ENCODE results near the gene TMPRSS2.

TMPRSS2 gene

GRCh38 chr21:41446586-41446985 is 61.4 kb downstream of the TMPRSS2 start:
- DNase-seq: no peak
- no peak for TF ChIP-seq EZH2 (optimal IDR thresholded peaks at IDR 0.05; ENCODE audit: low read depth, low read length)
- no peak for TF ChIP-seq EZH2phosphoT487 (IDR thresholded peaks at IDR 0.05; ENCODE audit: low read length)
- TF ChIP-seq, protein P1, sequence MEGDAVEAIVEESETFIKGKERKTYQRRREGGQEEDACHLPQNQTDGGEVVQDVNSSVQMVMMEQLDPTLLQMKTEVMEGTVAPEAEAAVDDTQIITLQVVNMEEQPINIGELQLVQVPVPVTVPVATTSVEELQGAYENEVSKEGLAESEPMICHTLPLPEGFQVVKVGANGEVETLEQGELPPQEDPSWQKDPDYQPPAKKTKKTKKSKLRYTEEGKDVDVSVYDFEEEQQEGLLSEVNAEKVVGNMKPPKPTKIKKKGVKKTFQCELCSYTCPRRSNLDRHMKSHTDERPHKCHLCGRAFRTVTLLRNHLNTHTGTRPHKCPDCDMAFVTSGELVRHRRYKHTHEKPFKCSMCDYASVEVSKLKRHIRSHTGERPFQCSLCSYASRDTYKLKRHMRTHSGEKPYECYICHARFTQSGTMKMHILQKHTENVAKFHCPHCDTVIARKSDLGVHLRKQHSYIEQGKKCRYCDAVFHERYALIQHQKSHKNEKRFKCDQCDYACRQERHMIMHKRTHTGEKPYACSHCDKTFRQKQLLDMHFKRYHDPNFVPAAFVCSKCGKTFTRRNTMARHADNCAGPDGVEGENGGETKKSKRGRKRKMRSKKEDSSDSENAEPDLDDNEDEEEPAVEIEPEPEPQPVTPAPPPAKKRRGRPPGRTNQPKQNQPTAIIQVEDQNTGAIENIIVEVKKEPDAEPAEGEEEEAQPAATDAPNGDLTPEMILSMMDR (IDR thresholded peaks at IDR 0.05; ENCODE audit: low read length): no peak
- no peak overlapping the region for H3K27ac ChIP-seq (ENCODE audit: low read length)

DNA sequence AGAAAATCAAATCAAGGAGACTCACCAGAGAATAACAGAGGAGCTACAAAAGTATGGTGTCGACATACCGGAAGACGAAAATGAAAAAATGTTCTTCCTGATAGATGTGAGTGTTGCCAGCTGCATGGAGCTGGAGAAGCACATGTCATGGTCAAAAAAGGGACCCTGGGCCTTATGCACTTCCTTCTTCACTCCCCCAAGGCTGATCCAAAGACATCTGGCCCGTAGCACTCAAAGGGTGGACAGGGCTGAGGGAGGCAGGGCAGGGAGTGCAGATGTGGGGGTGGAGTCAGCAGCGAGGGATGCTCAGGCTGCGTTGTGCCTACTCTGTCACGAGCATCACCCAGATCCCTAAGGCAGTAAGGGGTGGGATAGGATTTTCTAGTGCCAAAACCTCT is 62.5 kb downstream of the TMPRSS2 start:
- Histone ChIP-seq H3K36me3 (replicated peaks; ENCODE audit: insufficient read depth, low read length) (no peaks in the 10 kb centered on the region), H3K27ac (ENCODE audit: low read length) (no peak overlapping the region)

More at GRCh38 chr21:41446586-41446985, 61.4 kb downstream of the TMPRSS2 start:
- Histone ChIP-seq H4K20me1 (ENCODE audit: insufficient read depth, low read length) (no peaks in the 10 kb centered on the region), H3K4me3 (ENCODE audit: low read length) (no peak overlapping the region), H3K27me3 (replicated peaks; ENCODE audit: insufficient read depth, low read length) (no peaks in the 10 kb centered on the region), H3K4me1 (ENCODE audit: low read length) (no peaks in the 10 kb centered on the region), H3F3A (ENCODE audit: insufficient read depth, low read length) (no peaks in the 10 kb centered on the region), H2AFZ (ENCODE audit: low read length) (no peak overlapping the region), H3K9ac (ENCODE audit: low read length) (no peak overlapping the region), H3K36me3 (replicated peaks; ENCODE audit: insufficient read depth, low read length) (no peaks in the 10 kb centered on the region), H3K9me3 (replicated peaks; ENCODE audit: insufficient read depth, low read length) (no peaks in the 10 kb centered on the region), H3K79me2 (ENCODE audit: low read length) (no peaks in the 10 kb centered on the region), H3K9me2 (replicated peaks; ENCODE audit: insufficient read depth, low read length) (no peaks in the 10 kb centered on the region), H3K4me2 (ENCODE audit: low read depth, low read length) (no peak overlapping the region)

GRCh38 chr21:41444703-41445464 is 63.1 kb downstream of the TMPRSS2 start:
- H3K4me1 ChIP-seq (ENCODE audit: low read length): no peaks in the 10 kb centered on the region
- H3K4me3 ChIP-seq (ENCODE audit: low read length): no peak overlapping the region
- H3K4me2 ChIP-seq (ENCODE audit: low read depth, low read length): no peak overlapping the region
- H2AFZ ChIP-seq (ENCODE audit: low read length): no peak overlapping the region
- no peaks in the 10 kb centered on the region for H3K9me2 ChIP-seq (replicated peaks; ENCODE audit: insufficient read depth, low read length)
- no peaks in the 10 kb centered on the region for H3K79me2 ChIP-seq (ENCODE audit: low read length)
- H3K27ac ChIP-seq (ENCODE audit: low read length): no peak overlapping the region
- H3K36me3 ChIP-seq (replicated peaks; ENCODE audit: insufficient read depth, low read length): no peaks in the 10 kb centered on the region
- DNase-seq: no peak
- H3F3A ChIP-seq (ENCODE audit: insufficient read depth, low read length): no peaks in the 10 kb centered on the region
- no peak overlapping the region for H3K9ac ChIP-seq (ENCODE audit: low read length)
- no peaks in the 10 kb centered on the region for H4K20me1 ChIP-seq (ENCODE audit: insufficient read depth, low read length)
- no peaks in the 10 kb centered on the region for H3K9me3 ChIP-seq (replicated peaks; ENCODE audit: insufficient read depth, low read length)
- TF ChIP-seq EZH2 (optimal IDR thresholded peaks at IDR 0.05; ENCODE audit: low read depth, low read length) (no peak), EZH2phosphoT487 (IDR thresholded peaks at IDR 0.05; ENCODE audit: low read length) (no peak)
- TF ChIP-seq, protein P1 (IDR thresholded peaks at IDR 0.05; ENCODE audit: low read length): no peak
- H3K27me3 ChIP-seq (replicated peaks; ENCODE audit: insufficient read depth, low read length): no peaks in the 10 kb centered on the region

More for the DNA sequence above, 62.5 kb downstream of the TMPRSS2 start:
- Histone ChIP-seq H2AFZ (ENCODE audit: low read length) (no peak overlapping the region), H3F3A (ENCODE audit: insufficient read depth, low read length) (no peaks in the 10 kb centered on the region), H3K9ac (ENCODE audit: low read length) (no peak overlapping the region), H3K4me2 (ENCODE audit: low read depth, low read length) (no peak overlapping the region), H4K20me1 (ENCODE audit: insufficient read depth, low read length) (no peaks in the 10 kb centered on the region), H3K4me1 (ENCODE audit: low read length) (no peaks in the 10 kb centered on the region), H3K9me3 (replicated peaks; ENCODE audit: insufficient read depth, low read length) (no peaks in the 10 kb centered on the region), H3K79me2 (ENCODE audit: low read length) (no peaks in the 10 kb centered on the region), H3K4me3 (ENCODE audit: low read length) (no peak overlapping the region), H3K27me3 (replicated peaks; ENCODE audit: insufficient read depth, low read length) (no peaks in the 10 kb centered on the region), H3K9me2 (replicated peaks; ENCODE audit: insufficient read depth, low read length) (no peaks in the 10 kb centered on the region)
- TF ChIP-seq, protein P1 (IDR thresholded peaks at IDR 0.05; ENCODE audit: low read length): no peak
- TF ChIP-seq EZH2phosphoT487 (IDR thresholded peaks at IDR 0.05; ENCODE audit: low read length) (no peak), EZH2 (optimal IDR thresholded peaks at IDR 0.05; ENCODE audit: low read depth, low read length) (no peak)
- DNase-seq: no peak

All from MM.1S (cell line).